ENCODE results near the gene POU2F2. TPM values are rescaled to one million over a fixed set of nuclear protein-coding genes. Genes with fewer than 3 reads are reported as not detected.

The POU2F2 gene
- total RNA-seq, 4 donors from 2014 or later, result 0.55 to 244 (median 0.71) TPM

DNA sequence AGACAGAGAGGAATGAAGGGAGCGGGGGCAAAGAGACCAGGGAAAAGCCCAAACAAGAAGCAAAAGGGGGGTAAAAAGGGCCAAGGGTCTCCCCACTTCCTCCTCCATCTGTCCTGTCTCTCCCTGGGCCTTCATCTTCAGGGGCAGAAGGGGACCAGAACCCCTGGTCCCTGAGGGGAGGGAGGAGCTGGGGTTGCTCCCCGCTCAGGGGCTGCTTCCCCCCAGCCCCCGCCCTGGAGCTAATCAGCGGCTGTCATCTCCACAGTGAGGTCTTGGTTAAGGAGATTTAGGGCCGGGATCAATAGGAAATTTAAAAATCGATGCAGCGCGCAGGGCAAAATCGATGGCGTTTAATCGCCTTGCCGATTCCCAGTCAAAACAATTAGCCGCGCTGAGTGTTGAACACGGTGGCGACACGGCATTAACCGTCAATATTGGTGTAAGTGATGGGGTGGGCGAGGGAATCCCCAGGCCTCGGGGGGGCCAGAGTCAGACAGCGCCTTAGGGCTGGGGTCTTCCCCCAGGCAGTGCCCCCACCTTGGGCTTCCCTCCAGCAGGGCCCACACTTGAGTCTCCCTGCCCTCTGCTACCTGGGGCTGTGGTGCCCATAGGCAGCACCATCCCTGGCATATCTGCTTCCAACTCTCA, 29.5 kb upstream of the POU2F2 start:
- Histone ChIP-seq H3K27me3 (peaks cover 15% of the 10 kb centered on the region), H3K36me3 (no peaks in the 10 kb centered on the region), H3K4me3 (no peak overlapping the region), H3K4me1 (no peaks in the 10 kb centered on the region), H3K9me3 (no peaks in the 10 kb centered on the region), H3K27ac (no peak overlapping the region)
- TF ChIP-seq POLR2AphosphoS5 (IDR thresholded peaks at IDR 0.05) (no peak), POLR2A (IDR thresholded peaks at IDR 0.05) (no peak), EP300 (IDR thresholded peaks at IDR 0.05) (no peak), CTCF (IDR thresholded peaks at IDR 0.05) (no peak)
- WGBS, result 84% methylated on average over 20 of the region's 21 CpGs
- no peak for DNase-seq (ENCODE audit: low spot score in 2 of 2)

GRCh38 chr19:42159942-42160341, 27.7 kb upstream of the POU2F2 start:
- no peaks in the 10 kb centered on the region for H3K9me3 ChIP-seq
- 80% methylated on average over 7 of the region's 7 CpGs for WGBS
- no peaks in the 10 kb centered on the region for H3K36me3 ChIP-seq
- no peak overlapping the region for H3K27ac ChIP-seq
- H3K27me3 ChIP-seq, result peaks cover 30% of the 10 kb centered on the region
- DNase-seq (ENCODE audit: low spot score in 2 of 2), result no peak
- no peak overlapping the region for H3K4me3 ChIP-seq
- H3K4me1 ChIP-seq, result no peaks in the 10 kb centered on the region
- TF ChIP-seq EP300 (IDR thresholded peaks at IDR 0.05) (no peak), CTCF (IDR thresholded peaks at IDR 0.05) (no peak), POLR2AphosphoS5 (IDR thresholded peaks at IDR 0.05) (no peak), POLR2A (IDR thresholded peaks at IDR 0.05) (no peak)

- Histone ChIP-seq H3K4me1 (no peaks in the 10 kb centered on the region), H3K27me3 (peaks cover 39% of the 10 kb centered on the region), H3K36me3 (no peaks in the 10 kb centered on the region), H3K9me3 (no peaks in the 10 kb centered on the region), H3K27ac (no peak overlapping the region), H3K4me3 (no peak overlapping the region)
- DNase-seq (ENCODE audit: low spot score in 2 of 2), result no peak
- TF ChIP-seq POLR2A (IDR thresholded peaks at IDR 0.05) (no peak), EP300 (IDR thresholded peaks at IDR 0.05) (no peak), POLR2AphosphoS5 (IDR thresholded peaks at IDR 0.05) (no peak), CTCF (IDR thresholded peaks at IDR 0.05) (no peak)
- WGBS, result 40% methylated on average over 2 of the region's 2 CpGs
Measured at GRCh38 chr19:42158926-42159325, 26.7 kb upstream of the POU2F2 start.

GRCh38 chr19:42156571-42156970, 24.3 kb upstream of the POU2F2 start:
- Histone ChIP-seq H3K9me3 (no peaks in the 10 kb centered on the region), H3K4me1 (no peaks in the 10 kb centered on the region)

GRCh38 chr19:42155796-42156195, 23.6 kb upstream of the POU2F2 start:
- Histone ChIP-seq H3K4me3 (no peak overlapping the region), H3K27me3 (peaks cover 54% of the 10 kb centered on the region), H3K36me3 (no peaks in the 10 kb centered on the region), H3K9me3 (no peaks in the 10 kb centered on the region), H3K4me1 (no peaks in the 10 kb centered on the region), H3K27ac (no peak overlapping the region)
- no peak for DNase-seq (ENCODE audit: low spot score in 2 of 2)
- WGBS, result 48% methylated on average over 6 of the region's 10 CpGs
- TF ChIP-seq POLR2AphosphoS5 (IDR thresholded peaks at IDR 0.05) (no peak), CTCF (IDR thresholded peaks at IDR 0.05) (no peak), POLR2A (IDR thresholded peaks at IDR 0.05) (no peak), EP300 (IDR thresholded peaks at IDR 0.05) (no peak)

More at GRCh38 chr19:42156571-42156970, 24.3 kb upstream of the POU2F2 start:
- no peak overlapping the region for H3K27ac ChIP-seq
- DNase-seq (ENCODE audit: low spot score in 2 of 2), result no peak
- H3K27me3 ChIP-seq, result peaks cover 51% of the 10 kb centered on the region
- 89% methylated on average over 8 of the region's 8 CpGs for WGBS
- TF ChIP-seq POLR2A (IDR thresholded peaks at IDR 0.05) (no peak), POLR2AphosphoS5 (IDR thresholded peaks at IDR 0.05) (no peak), EP300 (IDR thresholded peaks at IDR 0.05) (no peak), CTCF (IDR thresholded peaks at IDR 0.05) (no peak)
- H3K36me3 ChIP-seq, result no peaks in the 10 kb centered on the region
- H3K4me3 ChIP-seq, result no peak overlapping the region

Data from suprapubic skin (tissue), 4 donors.